Stomach (tissue), 4 donors: ENCODE measurements around the gene SLC25A45.

ENCODE experiments used
- EP300 ChIP-seq: sonication (generic); formaldehyde crosslinking; IDR thresholded peaks from one replicate; pipeline ENCODE4 v1.6.1; 2017; ENCODE audit warnings: antibody characterized with exemption
- POLR2A ChIP-seq, 4 donors: fragments of 450-650 bp; IDR thresholded peaks; one replicate each; pipeline ENCODE4 v1.6.1; 2016; ENCODE audit warnings: antibody characterized with exemption in 4 of 4, control low read depth in 2 of 4, mild to moderate bottlenecking in 1 of 4, moderate library complexity in 1 of 4
- POLR2AphosphoS5 ChIP-seq, 3 donors: sonication (generic); formaldehyde crosslinking; IDR thresholded peaks; one replicate each; pipeline ENCODE4 v1.6.1; 2016; ENCODE audit warnings: antibody characterized with exemption in 3 of 3
- TF ChIP-seq, protein P1 (sequence below), 7 experiments: fragments of 450-650 bp in 4 of 7; fragments of 200-600 bp in 3 of 7; sonication (generic) in 3 of 7; IDR thresholded peaks; one replicate each; pipeline ENCODE4 v1.5.1; 2016 to 2019; ENCODE audit warnings: antibody characterized with exemption in 7 of 7, control low read depth in 2 of 7, mild to moderate bottlenecking in 1 of 7

DNA sequence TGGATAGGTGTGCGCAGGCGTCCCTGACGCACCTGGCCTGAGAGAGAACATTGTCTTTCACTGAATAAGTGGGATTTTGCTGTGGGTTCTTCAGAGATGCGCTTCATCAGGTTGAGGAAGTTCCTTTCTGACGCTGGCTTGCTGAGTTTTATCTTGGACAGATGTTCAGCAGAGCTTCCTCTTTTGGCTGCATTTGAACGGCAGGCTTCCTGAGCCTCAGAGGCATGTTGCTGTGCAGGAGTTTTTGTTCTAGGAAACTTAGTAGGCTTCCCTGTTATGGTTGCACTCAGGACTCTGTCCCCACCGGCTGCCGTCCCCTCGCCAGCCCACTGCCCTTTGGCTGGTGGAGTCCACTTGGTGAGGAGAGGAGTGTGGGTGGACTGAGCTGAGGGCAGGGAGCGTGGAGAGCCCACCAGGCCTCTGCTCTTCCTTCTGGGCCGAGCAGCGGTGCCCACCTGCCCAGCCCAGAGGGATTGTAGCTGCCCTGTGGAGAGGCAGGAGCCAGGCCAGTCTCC, 21.2 kb upstream of the SLC25A45 start:
- TF ChIP-seq, protein P1, sequence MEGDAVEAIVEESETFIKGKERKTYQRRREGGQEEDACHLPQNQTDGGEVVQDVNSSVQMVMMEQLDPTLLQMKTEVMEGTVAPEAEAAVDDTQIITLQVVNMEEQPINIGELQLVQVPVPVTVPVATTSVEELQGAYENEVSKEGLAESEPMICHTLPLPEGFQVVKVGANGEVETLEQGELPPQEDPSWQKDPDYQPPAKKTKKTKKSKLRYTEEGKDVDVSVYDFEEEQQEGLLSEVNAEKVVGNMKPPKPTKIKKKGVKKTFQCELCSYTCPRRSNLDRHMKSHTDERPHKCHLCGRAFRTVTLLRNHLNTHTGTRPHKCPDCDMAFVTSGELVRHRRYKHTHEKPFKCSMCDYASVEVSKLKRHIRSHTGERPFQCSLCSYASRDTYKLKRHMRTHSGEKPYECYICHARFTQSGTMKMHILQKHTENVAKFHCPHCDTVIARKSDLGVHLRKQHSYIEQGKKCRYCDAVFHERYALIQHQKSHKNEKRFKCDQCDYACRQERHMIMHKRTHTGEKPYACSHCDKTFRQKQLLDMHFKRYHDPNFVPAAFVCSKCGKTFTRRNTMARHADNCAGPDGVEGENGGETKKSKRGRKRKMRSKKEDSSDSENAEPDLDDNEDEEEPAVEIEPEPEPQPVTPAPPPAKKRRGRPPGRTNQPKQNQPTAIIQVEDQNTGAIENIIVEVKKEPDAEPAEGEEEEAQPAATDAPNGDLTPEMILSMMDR (IDR thresholded peaks at IDR 0.05), result no peak
- no peak for TF ChIP-seq EP300
- no peak for TF ChIP-seq POLR2A (IDR thresholded peaks at IDR 0.05)
- no peak for TF ChIP-seq POLR2AphosphoS5 (IDR thresholded peaks at IDR 0.05)
